GM18909 (cell line): ENCODE data around the gene ASB2.

Experiments
- ATAC-seq: cut with Tn5 transposase; IDR thresholded peaks from one replicate; pipeline ENCODE4 v1.9.1; 2021; ENCODE audit warnings: mild to moderate bottlenecking; ENCODE audit not compliant: unreplicated experiment, poor library complexity

The ASB2 gene

GRCh38 chr14:93888995-93889394 is 87.4 kb downstream of the ASB2 start:
- no peak for ATAC-seq

- no peak for ATAC-seq
These were observed 91.4 kb downstream of the ASB2 start for GRCh38 chr14:93884950-93885349.
